HG03066 (cell line): ENCODE results near the gene TAPT1.
"Not testable (repeated sequence)": the region's sequence is repeated elsewhere in the genome, so short reads cannot be mapped to it uniquely, and the experiment has no call there.

Experiments
- ATAC-seq: cut with Tn5 transposase; IDR thresholded peaks from one replicate; pipeline ENCODE4 v1.9.1; 2021; ENCODE audit warnings: low read depth; ENCODE audit not compliant: unreplicated experiment

The TAPT1 gene, protein sequence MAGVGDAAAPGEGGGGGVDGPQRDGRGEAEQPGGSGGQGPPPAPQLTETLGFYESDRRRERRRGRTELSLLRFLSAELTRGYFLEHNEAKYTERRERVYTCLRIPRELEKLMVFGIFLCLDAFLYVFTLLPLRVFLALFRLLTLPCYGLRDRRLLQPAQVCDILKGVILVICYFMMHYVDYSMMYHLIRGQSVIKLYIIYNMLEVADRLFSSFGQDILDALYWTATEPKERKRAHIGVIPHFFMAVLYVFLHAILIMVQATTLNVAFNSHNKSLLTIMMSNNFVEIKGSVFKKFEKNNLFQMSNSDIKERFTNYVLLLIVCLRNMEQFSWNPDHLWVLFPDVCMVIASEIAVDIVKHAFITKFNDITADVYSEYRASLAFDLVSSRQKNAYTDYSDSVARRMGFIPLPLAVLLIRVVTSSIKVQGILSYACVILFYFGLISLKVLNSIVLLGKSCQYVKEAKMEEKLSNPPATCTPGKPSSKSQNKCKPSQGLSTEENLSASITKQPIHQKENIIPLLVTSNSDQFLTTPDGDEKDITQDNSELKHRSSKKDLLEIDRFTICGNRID

DNA sequence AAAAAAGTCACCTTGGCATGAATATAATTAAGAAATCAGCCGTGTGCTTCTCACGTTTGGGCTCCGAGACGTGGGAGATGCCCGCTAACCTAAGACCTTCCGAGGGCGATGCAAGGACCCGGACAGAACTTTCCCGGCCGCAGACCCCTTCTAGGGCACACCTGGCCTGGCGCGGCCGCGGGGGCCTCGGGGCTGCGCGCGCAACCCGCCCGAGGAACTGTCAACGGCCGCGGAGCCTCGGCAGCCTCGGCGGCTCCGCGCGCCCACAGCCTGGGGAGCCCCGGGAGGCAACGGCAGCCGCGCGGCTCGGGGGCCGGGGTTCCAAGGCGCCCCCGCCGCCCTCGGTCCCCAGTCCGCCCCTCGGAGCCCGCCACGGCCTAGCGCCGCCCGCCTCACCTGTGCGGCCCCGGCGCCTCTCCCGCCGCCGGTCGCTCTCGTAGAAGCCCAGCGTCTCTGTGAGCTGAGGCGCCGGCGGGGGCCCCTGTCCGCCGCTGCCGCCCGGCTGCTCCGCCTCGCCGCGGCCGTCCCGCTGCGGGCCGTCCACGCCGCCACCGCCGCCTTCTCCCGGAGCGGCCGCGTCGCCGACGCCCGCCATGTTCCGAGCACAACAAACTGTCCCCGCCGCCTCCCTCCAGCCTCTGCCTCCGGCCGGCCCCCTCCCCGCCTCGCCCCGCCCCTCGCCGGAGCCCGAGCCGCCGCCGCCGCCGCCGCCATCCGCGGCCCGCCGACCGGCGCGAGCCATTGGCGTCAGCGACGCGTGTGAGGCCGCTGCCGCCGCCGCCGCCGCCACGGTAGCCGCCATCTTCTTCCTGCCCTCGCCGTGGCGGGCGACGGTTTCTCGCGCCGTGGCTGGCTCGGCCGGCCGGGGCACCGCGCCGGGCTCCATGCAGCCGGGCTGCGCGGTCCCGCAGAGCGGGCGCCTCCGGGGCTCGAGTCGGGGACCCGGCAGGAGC is at the start of gene TAPT1:
TSS of gene TAPT1 (minus strand) at position 609 of the 953 bp plus-strand sequence. CDS start at position 595, 14 bp downstream.
- ATAC-seq: peak; percentile 64

DNA sequence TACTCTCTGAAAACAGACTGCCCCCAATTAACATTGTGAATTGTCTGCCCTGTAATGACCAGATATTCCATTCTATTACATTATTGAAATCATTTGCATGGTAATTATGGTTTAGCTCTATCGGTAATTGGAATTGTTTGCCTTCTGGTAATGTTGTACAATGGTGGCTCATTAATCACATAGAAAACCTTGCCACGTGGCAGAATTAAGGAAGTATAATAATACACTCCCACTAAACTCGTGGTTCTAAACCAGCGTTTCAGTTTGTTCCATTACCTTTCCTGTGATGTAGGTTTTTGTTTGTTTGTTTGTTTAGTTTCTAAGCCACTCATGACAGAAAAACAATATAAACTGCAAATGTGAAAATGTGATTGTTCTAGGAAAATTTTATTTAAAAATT is 45.1 kb upstream of the TAPT1 start:
- no peak for ATAC-seq

DNA sequence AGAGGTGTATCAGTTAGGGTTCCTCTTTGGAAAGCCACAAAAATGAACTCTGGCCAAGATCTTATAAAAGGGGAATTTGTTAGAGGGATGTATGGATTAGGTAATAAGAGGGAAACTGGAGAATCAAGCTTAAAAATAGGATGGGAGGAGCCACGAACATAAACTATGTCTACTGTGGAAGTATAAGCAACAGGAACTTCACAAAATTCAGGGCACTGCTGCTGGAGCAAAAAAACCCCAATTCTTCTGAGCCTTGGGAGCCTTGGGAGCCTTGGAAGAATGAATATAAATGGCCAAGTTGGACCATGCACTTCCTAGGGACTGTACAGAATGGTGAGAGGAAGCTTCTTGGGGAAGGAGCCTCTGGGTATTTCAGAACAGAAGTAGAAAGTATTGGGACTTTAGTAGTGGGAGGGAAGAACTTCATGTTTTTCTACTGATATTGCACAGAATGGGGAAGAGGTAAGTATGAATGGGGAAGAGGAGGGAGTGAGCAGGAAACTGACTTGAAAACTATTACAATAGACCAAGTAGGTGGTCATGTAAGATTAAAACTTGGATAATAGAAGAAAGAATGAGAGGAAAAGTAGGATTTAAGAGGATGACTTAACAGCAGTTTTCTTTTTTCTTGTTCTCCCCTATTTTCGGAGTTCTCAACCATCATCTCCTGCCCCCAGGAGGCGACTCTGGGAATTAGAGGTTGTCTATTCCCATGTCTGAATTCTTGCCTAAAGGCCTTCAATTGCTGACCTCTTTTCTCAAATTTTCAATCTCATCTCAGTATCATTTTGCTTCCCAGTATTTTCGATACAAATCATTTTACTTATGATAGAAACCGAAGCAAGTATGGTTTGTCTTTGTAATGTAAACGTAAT is 44.4 kb upstream of the TAPT1 start:
- ATAC-seq: no peak

DNA sequence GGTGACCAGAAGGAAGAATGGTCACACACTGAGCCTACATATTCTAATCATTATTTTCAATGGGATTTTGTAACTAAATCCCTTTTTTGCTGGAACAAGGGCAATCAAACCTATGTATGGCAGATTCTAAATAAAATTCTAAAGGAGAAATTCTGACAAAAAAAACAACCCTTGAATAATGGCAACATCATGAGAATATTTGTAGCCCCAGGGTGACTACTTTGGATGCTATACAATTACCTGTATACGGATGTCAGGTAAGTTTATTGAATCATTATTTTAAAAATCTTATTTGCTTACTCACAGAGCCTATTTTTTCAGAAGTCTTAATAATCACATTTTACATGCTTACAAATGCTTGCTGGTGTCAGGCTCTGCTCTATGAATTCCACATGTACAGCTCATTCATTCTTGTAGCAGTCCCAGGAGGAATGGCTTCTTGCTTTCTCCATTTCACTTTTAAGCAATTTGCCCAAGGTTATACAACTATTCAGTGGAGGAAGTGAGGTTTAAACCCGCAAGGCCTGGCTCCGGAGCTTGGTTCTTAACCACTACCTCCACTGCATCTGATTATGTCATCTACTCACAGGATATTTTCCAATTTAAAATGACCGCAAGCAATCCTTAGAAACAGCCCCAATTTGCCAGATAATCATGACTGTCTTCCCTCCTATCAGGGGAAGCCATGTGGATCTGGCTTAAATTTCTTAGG is 43.6 kb upstream of the TAPT1 start:
- ATAC-seq: not testable (repeated sequence)

DNA sequence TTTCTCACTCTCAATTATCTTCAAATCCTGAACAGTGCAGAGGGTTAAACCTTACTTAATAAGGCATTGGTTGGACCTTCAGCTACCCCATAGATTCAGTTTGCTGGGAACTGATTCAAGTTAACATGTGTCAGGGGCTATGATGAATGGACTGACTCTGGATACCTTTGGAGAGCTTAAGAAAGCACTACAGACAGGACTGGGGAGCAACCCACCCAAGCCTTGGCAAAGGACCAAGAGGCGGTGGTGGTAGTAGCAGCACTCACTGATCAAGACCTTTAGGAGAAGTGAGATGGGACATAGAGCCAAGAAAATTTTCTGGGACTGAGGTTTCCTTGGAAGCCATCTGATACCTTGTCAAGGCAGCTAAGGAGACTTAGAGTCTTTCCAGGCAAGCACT is 43.0 kb upstream of the TAPT1 start:
- ATAC-seq: no peak

DNA sequence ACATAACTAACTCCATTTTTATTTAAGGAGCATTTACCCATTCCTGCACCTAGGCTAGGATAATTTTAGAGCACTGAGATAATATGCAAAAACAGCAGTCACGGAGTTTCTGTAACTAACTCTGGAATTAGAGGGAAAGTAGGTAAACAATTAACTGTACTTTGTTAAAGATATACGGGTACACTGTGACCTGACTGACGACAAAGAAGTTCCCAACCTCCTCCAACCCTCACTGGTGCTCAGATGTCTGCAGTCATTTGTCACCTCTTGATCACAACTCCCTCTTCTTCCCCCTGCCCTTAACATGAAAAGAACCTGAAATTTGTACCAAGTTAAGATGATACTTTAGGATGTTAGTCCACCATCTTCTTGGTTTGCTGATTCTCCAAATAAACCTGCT is 42.0 kb upstream of the TAPT1 start:
- ATAC-seq: no peak

DNA sequence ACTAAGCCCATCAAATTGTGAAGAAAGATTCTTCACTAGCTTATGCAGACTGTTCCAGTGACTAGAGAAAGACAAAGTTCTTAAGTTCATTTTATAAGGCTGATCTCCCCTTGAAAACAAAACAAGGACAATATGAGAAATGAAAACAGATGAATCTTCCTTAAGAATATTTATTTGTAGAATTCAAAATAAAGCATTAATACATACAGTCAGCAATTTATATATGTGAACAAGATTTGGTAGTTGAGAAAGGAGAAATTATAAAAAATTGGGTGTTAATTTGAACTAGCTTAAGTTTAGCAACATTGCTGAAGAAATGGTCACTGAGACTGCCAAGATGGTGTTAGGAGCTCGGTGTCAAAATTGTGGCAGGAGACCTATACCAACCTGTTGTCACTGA is 41.4 kb upstream of the TAPT1 start:
- ATAC-seq: no peak

DNA sequence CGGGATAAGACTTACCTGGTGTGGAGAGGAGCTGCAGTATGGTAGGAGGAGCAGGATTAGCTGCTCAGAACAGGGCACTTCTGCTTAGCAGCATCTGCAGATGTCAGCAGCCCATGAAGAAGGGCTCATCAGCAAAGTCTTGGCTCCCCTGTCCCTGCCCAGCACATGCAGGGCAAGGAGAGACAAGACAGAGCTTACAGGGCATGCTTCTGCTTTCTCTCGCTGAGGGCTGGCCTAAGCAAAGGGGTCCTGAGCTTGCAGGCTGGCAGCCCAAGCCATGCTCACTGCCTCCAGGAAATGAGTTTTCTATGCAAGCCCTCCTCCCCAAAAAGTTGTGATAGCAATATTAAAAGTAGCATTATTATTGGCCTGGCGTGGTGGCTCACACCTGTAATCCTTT is 39.5 kb upstream of the TAPT1 start:
- ATAC-seq: no peak

DNA sequence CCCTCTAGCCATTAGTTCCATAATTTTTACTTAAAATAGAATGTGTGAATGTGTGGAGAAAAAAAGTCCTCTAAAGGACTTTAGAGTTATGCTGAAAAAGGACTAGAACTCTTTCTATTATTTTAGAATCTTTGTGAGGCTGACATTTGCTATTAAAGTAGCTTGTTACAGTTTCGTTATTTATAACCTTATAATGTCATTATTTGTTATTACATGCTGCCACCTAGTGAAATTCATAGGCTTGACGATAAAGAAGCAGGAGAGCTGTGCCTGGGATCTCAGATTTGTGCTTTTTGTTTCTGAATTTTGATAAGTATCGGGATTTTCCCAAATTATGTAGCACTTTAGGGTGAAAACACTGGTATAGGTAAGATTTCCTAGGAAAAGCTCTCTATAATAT is 38.5 kb upstream of the TAPT1 start:
- ATAC-seq: no peak

DNA sequence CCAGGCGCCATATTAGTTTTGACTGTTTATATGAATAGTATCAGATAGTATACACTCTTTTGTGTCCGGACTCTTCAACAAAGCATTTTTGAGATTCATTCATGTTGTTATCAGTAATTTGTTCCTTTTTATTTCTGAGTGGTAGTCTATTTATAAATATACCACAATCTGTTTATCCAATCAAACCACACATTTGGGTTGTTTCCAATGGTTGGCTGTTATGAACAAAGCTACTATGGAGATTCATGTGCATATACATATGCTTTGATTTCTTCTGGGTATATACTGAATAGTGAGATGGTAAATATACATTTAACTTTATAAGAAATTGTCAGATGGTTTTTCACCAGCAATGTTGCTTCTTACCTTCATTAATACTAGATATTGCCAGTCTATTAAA is 36.8 kb upstream of the TAPT1 start:
- no peak for ATAC-seq

DNA sequence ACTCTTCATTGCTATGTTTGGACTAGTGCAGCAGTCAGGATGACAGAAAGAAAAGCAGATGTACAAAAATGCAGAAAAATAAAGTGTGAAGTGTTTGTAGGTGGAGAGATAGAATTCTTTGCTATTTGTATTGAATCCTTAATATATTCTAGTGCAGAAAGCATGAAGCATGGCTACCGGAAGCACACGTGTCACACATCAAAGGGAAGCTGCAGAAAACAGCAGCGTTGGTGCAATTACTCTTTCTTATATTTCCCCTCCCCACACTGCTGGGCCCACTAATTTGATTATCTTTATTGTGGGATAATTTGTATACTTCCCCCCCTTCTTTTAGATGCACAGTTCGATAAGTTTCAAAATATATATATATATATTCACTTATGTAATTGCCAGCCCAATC is 35.9 kb upstream of the TAPT1 start:
- ATAC-seq: no peak

DNA sequence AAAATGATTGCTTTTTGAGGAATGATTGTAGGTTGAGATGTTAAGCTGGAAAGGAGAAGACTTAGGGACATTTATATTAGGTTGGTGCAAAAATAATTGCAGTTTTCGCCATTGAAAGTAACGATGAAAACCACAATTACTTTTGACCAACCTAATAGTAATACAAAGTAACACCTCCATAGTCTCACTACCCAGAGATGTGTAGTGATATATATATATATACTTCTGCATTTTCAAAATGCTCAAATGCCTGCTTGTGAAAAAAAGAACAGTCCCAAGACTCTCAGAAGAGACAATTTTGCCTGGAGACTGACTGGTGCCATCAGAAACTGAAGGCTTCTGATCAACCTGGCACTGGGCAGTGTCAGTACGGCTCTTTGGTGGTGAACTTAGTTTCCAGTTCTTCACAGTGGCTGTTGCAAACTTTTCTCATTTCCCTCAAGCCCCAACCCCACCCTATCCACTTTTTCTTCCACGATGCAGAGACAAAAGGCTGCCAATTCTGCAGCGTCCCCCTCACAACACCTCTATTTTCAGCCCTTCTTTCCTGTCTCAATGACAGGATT is 35.1 kb upstream of the TAPT1 start:
- peak; percentile 32 for ATAC-seq

DNA sequence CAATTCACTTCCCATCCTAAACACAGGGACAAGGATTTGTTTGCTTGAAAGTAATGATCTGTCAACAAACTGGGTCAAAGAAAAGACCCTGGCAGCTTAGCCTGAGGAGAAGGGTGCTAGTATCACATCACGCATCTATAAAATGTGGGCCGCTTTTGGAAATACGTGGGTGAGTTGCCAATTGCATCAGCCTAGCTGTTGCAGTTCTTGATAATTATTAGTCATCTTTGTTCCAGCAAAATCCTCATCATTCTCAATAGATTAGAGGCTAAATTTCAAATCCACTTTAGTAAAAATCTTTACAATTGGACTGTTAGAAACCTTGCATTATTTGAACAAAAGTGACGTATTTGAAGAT is 33.6 kb upstream of the TAPT1 start:
- ATAC-seq: no peak

DNA sequence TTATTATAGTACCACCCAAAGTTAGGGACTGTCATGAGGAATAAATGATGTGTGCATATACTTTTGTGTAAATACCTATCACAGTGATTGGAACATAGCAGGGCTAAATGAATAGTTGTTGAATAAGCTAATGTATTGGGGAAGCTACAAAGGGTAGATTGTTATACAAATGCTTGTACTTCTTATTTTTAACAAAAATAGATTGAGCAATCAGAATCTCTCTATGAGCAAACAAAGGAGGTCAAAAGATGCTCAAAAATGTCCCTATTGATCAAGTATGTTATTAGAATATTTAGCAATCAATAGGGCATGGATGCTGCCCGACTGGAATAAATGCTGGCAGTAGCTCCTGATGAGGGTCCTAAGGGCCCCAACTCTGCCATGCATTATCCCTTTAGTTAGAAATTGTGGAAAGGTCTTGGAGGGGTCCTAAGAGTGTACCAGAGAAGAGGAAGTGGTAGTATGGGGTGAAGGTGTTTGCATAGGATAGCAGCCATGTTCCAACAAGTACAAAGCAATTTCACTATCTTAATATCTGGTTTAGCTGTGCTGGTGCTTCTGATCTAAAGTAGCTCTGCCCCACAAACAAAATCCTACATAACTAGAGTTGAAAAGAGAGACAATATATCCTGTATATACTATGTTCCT is 33.1 kb upstream of the TAPT1 start:
- ATAC-seq: no peak

DNA sequence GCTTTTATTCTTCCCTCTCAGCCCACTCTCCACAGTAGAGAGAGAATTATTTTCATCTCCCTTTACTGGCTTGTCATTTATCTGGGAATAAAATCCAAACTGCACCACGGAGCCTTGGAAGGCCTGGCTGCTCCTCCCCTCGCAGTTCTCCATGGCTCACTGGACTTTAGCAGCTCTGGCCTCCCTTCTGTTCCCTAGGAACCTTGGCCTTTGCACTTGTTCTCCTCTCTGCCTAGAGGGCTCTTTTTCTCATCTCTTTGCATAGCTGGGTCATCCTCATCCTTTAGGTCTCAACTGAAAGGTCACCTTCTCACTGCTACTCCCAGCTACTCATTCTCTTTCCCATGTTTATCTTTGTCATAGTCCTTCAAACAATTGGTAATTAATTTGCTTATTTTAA is 31.3 kb upstream of the TAPT1 start:
- no peak for ATAC-seq

DNA sequence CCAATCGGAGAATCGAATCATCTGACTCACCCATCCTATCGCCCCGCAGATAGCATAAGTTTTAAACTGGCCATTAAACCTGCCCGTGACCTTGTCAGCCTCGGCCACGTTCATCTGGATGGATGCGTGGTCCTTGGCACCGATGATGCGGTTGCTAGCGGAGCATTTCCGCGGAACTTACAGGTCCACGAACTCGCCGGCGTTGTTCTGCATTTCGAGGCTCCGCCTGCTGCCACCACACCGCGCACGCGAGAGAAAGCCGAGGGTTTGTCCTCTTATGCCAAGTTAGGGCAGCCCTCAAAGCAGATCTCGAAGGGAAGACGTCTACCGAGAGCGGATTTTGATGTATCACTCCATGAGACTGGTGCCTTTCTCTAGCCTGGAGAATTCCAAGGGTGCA is 30.1 kb upstream of the TAPT1 start:
- ATAC-seq: no peak

DNA sequence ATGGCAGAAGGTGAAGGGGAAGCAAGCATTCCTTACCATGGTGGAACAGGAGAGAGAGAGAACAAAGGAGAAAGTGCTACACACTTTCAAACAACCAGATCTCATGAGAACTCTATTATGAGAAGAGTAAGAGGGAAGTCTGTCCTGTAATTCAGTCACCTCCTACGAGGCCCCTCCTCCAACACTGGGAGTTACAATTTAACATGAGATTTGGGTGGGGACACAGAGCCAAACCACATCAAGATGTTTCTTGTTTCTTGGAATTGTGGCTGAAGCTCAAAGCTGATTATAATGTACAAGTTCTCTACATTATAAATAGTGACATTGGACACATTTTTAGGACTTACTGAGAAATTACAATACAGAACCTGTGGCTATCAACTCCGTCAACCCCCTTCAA is 29.5 kb upstream of the TAPT1 start:
- no peak for ATAC-seq

DNA sequence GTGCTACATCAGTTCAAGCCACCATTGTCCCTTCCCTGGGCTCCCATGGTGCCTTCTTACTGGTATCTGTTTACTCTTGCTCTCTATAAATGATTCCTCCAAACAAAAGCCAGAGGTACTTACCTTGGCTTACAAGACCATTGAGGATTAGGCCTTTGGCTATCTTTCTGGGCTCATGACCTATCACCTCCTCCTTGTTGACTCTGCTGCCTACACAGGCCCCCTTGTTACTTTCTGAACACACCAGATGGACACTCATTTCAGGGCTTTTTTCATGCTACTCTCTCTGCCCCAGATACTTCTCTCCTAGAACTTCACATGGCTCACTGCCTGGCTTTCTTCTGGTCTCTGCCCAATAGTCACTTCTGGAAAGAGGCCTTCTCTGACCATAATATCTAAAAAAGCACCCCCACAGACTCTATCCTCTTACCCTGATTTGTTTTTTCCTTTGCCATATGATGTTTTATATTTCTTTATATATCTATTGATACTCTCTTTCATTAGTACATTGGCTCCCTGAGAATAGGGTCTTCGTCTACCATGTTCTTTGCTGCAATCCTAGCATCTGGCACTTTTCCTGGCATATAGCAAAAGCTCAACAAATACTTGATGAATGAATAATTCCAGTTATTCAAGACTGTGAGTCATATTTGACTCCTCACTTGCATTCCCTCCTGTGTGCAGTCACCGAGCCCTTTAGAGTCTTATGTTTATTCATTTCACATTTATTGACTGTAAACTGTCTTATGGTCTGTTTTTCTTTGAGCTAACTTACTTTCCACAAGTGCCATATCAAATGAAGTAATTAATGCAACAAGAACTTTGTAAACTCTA is 27.1 kb upstream of the TAPT1 start:
- no peak for ATAC-seq
